Activated CD4-positive, alpha-beta T cell treated with anti-CD3 and anti-CD28 coated beads for 36 hours (primary cell): Measurements from ENCODE around the gene FHIT. TPM values are rescaled to one million over a fixed set of nuclear protein-coding genes. Genes with fewer than 3 reads are reported as not detected.
A peak's percentile ranks its signal among the peaks of the same experiment; 100 is the strongest.

Experiments
- ATAC-seq: fragments of 200-7000 bp; cut with Tn5 transposase; one replicate; pipeline ENCODE4 v1.10.0; 2021; ENCODE audit warnings: mild to moderate bottlenecking, moderate library complexity
- CTCF ChIA-PET: fragments of 350-600 bp; sonication (Branson Sonifier 250); formaldehyde crosslinking; loops from one replicate; lab custom pipeline; 2021; ENCODE audit warnings: antibody characterized with exemption; lab: Charles Lee
- POLR2A ChIA-PET: fragments of 350-600 bp; sonication (Branson Sonifier 250); formaldehyde crosslinking; loops from one replicate; lab custom pipeline; 2021; ENCODE audit warnings: antibody characterized with exemption, inconsistent platforms; lab: Charles Lee
- DNase-seq: peaks from one replicate; pipeline ENCODE4 v3.0.0-alpha.2; 2020
- H3K27ac Mint-ChIP-seq: one replicate; pipeline ENCODE4 v1.8.0; 2021; ENCODE audit warnings: mixed read lengths
- H3K27me3 Mint-ChIP-seq: one replicate; pipeline ENCODE4 v1.8.0; 2021; ENCODE audit warnings: mixed read lengths
- H3K36me3 Mint-ChIP-seq: one replicate; pipeline ENCODE4 v1.8.0; 2021; ENCODE audit warnings: low read depth, mixed read lengths
- H3K4me1 Mint-ChIP-seq: one replicate; pipeline ENCODE4 v1.8.0; 2021; ENCODE audit warnings: mixed read lengths
- H3K4me3 Mint-ChIP-seq: one replicate; pipeline ENCODE4 v1.8.0; 2021; ENCODE audit warnings: mild to moderate bottlenecking, moderate library complexity, mixed read lengths
- H3K9me3 Mint-ChIP-seq: one replicate; pipeline ENCODE4 v1.8.0; 2021; ENCODE audit warnings: low read depth, mixed read lengths
- intact Hi-C, 2 experiments: fragments of 100-400 bp; cut with DNase I in 1 of 2; cut with micrococcal nuclease in 1 of 2; formaldehyde crosslinking; loops; one replicate each; pipeline versions ENCODE4 v1.14.2 to v1.15.1; 2022 to 2024; cut with DNase I, micrococcal nuclease
- total RNA-seq, 2 experiments: library from RNA; stranded (reverse); gene quantifications; one replicate each; pipeline ENCODE4 v1.2.3, GENCODE V29; 2021

FHIT gene
- total RNA-seq, 2 experiments from 2014 or later, result 10.2 to 13.1 TPM

DNA sequence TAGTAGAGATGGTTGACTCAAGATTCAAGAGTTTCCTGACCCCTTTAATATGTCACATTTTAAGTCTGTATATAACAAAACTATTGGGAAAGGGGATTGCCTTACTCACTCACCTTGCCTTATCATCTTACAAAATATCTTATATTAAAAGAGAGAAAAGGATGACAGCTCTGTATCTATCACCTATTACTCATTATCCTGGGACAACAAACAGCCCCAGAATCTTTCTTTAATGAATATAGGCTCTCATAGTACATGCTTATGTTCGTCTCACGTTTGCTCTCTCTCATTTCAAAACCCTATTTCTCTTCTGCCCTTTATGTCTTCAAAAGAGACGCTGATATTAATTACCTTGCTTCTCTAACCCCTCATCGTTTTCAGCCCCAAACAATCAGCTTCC lies 1178.0 kb downstream of the FHIT start:
- peaks cover 73% of the 10 kb centered on the region for H3K4me1 Mint-ChIP-seq
- peaks cover 21% of the 10 kb centered on the region for H3K36me3 Mint-ChIP-seq
- peak overlapping the region; percentile 66 for H3K4me3 Mint-ChIP-seq
- H3K27me3 Mint-ChIP-seq, result no peaks in the 10 kb centered on the region
- H3K9me3 Mint-ChIP-seq, result peaks cover 11% of the 10 kb centered on the region
- DNase-seq (no peak), ATAC-seq (peak; percentile 31)
- CTCF ChIA-PET, result interaction anchor here (0.6 kb wide), 1 partner anchor 15 kb away, joined by 4 read pairs; no protein-coding TSS in a partner anchor
- intact Hi-C loops, result loop anchor here (10.0 kb wide), 2 partner anchors 208 to 318 kb away; no protein-coding TSS in a partner anchor
- H3K27ac Mint-ChIP-seq, result peak overlapping the region; percentile 94
- POLR2A ChIA-PET, result no interaction called here

- peaks cover 76% of the 10 kb centered on the region for H3K4me1 Mint-ChIP-seq
- POLR2A ChIA-PET, result no interaction called here
- no peak overlapping the region for H3K27ac Mint-ChIP-seq
- intact Hi-C loops, result loop anchor here (10.0 kb wide), 2 partner anchors 206 to 316 kb away; no protein-coding TSS in a partner anchor
- DNase-seq (no peak), ATAC-seq (no peak)
- H3K9me3 Mint-ChIP-seq, result peaks cover 9% of the 10 kb centered on the region
- no peak overlapping the region for H3K4me3 Mint-ChIP-seq
- no peaks in the 10 kb centered on the region for H3K27me3 Mint-ChIP-seq
- H3K36me3 Mint-ChIP-seq, result peaks cover 23% of the 10 kb centered on the region
- CTCF ChIA-PET, result interaction anchor here (0.9 kb wide), 1 partner anchor 12 kb away, joined by 3 read pairs; no protein-coding TSS in a partner anchor
Observed at GRCh38 chr3:60070366-60070765, 1180.9 kb downstream of the FHIT start.

- Mint-ChIP-seq H3K4me1 (peaks cover 77% of the 10 kb centered on the region), H3K27me3 (no peaks in the 10 kb centered on the region), H3K4me3 (no peak overlapping the region), H3K36me3 (peaks cover 10% of the 10 kb centered on the region), H3K9me3 (no peaks in the 10 kb centered on the region), H3K27ac (peak overlapping the region; percentile 71)
- ATAC-seq, result peak; percentile 32
- ChIA-PET POLR2A (interaction anchor here (1.0 kb wide), 1 partner anchor 10 kb away, joined by 4 read pairs; no protein-coding TSS in a partner anchor), CTCF (interaction anchor here (0.6 to 1.2 kb wide), 3 partner anchors 14 to 1749 kb away, joined by 3 read pairs; no protein-coding TSS in a partner anchor)
- intact Hi-C loops, result no loop called here
- no peak for DNase-seq
Observed at GRCh38 chr3:60065227-60065868, 1185.9 kb downstream of the FHIT start.

DNA sequence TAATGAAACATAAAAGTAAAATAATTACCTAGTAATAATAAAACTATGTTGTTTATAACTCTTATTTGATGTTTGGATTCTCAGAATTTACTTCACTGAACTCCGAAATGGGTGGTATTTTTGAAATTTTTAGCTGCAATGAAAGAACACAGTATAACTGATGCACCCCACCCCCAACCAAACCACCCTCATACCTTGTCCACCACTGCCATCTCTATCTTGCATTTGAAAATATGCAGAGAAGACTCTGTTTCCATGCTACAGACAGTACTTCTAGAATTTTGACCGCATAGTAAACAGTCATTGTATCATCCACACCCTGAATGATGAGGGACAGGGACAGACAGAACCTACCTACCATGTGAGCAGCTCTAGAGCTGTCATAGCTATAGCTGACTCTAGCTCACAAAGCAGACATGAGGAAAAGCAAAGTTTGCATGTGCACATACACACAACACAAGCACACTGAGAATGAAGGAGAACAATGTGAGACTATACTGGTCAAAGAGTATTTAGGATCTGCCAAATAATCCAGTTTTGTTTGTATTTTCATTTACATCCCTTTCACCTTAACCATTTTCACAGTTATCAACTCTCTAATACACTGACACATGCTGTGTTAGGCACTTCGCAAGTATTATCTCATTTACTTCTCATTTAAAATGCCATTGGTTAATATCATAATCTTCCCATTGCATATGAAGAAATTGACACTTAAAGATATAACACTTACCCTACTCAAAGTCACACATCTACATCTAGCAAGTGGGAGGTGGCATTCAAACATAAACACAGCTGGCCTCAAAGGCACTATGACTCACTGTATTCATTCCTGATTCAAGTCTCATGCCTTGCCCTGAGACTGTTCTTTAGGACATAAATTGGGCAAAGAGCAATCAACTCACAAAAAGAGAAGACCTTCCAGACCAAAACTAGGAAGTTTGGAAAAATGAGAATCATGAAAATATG lies 1186.8 kb downstream of the FHIT start:
- Mint-ChIP-seq H3K9me3 (no peaks in the 10 kb centered on the region), H3K36me3 (peaks cover 13% of the 10 kb centered on the region), H3K27me3 (no peaks in the 10 kb centered on the region), H3K4me3 (no peak overlapping the region), H3K4me1 (peaks cover 76% of the 10 kb centered on the region), H3K27ac (peak overlapping the region; percentile 71)
- peak; percentile 39 for DNase-seq
- peak; percentile 87 for ATAC-seq
- intact Hi-C loops, result no loop called here
- ChIA-PET POLR2A (interaction anchor here (1.0 kb wide), 1 partner anchor 10 kb away, joined by 4 read pairs; no protein-coding TSS in a partner anchor), CTCF (interaction anchor here (0.8 to 1.4 kb wide), 4 partner anchors 15 to 76 kb away, joined by 3 read pairs; no protein-coding TSS in a partner anchor)

- peaks cover 90% of the 10 kb centered on the region for H3K4me1 Mint-ChIP-seq
- H3K36me3 Mint-ChIP-seq, result peaks cover 27% of the 10 kb centered on the region
- peaks cover 10% of the 10 kb centered on the region for H3K9me3 Mint-ChIP-seq
- ChIA-PET CTCF (interaction anchor here (1.0 to 2.4 kb wide), 5 partner anchors 10 to 37 kb away, joined by 3 to 7 read pairs (median 4); no protein-coding TSS in a partner anchor), POLR2A (no interaction called here)
- H3K27ac Mint-ChIP-seq, result peak overlapping the region; percentile 86
- peak; percentile 46 for DNase-seq
- no peaks in the 10 kb centered on the region for H3K27me3 Mint-ChIP-seq
- peak overlapping the region; percentile 35 for H3K4me3 Mint-ChIP-seq
- intact Hi-C loops, result no loop called here
- ATAC-seq, result no peak
Observed at GRCh38 chr3:60056404-60056803, 1194.8 kb downstream of the FHIT start.

DNA sequence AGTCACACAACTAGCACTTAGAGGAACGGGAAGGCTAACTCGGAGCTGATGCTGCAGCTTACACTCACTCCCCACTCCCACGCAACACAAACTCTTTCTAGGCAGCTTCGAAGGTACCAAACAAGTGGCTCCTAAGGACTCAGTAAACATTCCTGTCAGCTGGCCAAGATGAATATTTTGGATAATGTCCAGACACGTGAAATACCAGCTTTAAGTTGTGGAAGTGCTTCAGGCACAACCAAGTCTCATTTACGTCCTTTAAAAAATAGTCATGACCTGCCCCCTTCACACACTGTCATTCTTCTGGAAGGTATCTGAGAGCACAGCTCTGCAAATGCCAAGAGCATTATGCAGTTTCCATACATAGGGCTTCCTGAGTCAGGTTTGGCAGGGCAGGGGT lies 1195.5 kb downstream of the FHIT start:
- H3K27ac Mint-ChIP-seq, result peak overlapping the region; percentile 86
- peaks cover 89% of the 10 kb centered on the region for H3K4me1 Mint-ChIP-seq
- CTCF ChIA-PET, result interaction anchor here (0.7 to 2.4 kb wide), 8 partner anchors 9 to 472 kb away, joined by 3 to 7 read pairs (median 4); no protein-coding TSS in a partner anchor
- H3K4me3 Mint-ChIP-seq, result peak overlapping the region; percentile 35
- ATAC-seq (peak; percentile 61), DNase-seq (peak; percentile 20)
- H3K9me3 Mint-ChIP-seq, result peaks cover 10% of the 10 kb centered on the region
- POLR2A ChIA-PET, result interaction anchor here (0.6 to 1.0 kb wide), 2 partner anchors 11 to 489 kb away, joined by 3 read pairs; no protein-coding TSS in a partner anchor
- H3K36me3 Mint-ChIP-seq, result peaks cover 32% of the 10 kb centered on the region
- intact Hi-C loops, result no loop called here
- H3K27me3 Mint-ChIP-seq, result no peaks in the 10 kb centered on the region

DNA sequence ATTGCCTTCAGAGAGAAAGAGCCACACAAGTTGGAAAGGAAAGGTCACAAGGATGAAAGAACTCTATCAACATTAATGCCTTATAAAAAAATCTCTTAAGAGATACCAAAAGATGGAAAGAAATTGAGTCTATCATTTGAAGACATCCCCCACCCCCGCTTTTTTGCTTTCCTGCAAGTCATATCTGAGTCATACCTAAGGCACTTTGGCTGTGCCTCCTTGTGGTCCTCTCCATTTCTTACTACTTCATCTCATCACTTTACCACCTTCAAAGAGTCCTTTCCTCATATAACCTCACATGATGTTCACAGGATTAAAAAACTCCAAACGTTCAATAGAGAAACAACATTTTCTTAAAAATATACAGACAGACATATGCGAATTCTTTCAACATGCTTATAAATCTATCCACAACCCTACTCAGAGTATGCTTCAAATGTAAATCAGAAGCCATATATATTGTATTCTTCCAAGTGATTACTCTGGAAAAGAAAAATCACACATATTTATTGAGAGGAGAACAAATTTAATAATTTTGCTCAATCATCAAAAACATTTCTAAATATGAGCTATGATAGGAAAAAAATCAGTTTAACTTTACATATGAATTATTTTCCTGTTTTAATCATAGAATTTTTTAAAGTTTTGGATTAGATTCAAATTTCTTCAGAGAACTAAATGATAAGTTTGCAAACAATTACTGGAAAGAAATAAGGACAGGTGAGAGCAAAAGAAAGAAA lies 1197.6 kb downstream of the FHIT start:
- H3K9me3 Mint-ChIP-seq, result peaks cover 10% of the 10 kb centered on the region
- ChIA-PET CTCF (interaction anchor here (0.7 to 1.4 kb wide), 2 partner anchors 28 to 41 kb away, joined by 3 to 4 read pairs; no protein-coding TSS in a partner anchor), POLR2A (no interaction called here)
- ATAC-seq (peak; percentile 67), DNase-seq (peak; percentile 73)
- no peaks in the 10 kb centered on the region for H3K27me3 Mint-ChIP-seq
- peak overlapping the region; percentile 86 for H3K27ac Mint-ChIP-seq
- peaks cover 30% of the 10 kb centered on the region for H3K36me3 Mint-ChIP-seq
- peak overlapping the region; percentile 45 for H3K4me3 Mint-ChIP-seq
- intact Hi-C loops, result loop anchor here in 1 of 2 experiments (1.0 kb wide), 1 partner anchor 27 kb away; no protein-coding TSS in a partner anchor
- H3K4me1 Mint-ChIP-seq, result peaks cover 82% of the 10 kb centered on the region

DNA sequence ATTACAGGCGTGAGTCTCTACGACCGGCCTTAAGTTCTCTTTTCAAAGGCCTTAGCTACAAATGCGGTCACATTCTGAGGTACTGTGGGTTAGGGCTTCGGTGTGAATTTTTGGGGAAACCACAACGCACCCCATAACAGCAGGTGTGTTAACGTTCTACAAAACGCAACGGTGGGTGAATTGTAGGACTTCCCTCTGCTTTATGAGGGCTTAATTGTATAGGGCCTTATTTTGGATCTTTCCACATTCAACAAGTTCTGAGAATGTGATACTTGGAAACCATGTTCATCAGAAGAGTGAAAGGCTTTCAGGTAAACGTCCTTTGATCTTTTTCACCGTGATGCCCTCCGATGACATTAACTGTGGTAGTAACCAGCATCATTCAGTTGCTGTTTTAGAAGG lies 1202.8 kb downstream of the FHIT start:
- DNase-seq (peak; percentile 65), ATAC-seq (peak; percentile 76)
- intact Hi-C loops, result loop anchor here (1.0 to 2.0 kb wide), 5 partner anchors 20 to 32 kb away; no protein-coding TSS in a partner anchor
- H3K4me3 Mint-ChIP-seq, result peak overlapping the region; percentile 64
- no peaks in the 10 kb centered on the region for H3K27me3 Mint-ChIP-seq
- H3K9me3 Mint-ChIP-seq, result peaks cover 17% of the 10 kb centered on the region
- ChIA-PET POLR2A (interaction anchor here (0.7 to 0.8 kb wide), 2 partner anchors 167 to 316 kb away, joined by 3 read pairs; no protein-coding TSS in a partner anchor), CTCF (interaction anchor here (0.7 to 1.6 kb wide), 4 partner anchors 23 to 180 kb away, joined by 3 to 4 read pairs (median 4); no protein-coding TSS in a partner anchor)
- peaks cover 81% of the 10 kb centered on the region for H3K4me1 Mint-ChIP-seq
- H3K27ac Mint-ChIP-seq, result peak overlapping the region; percentile 89
- peaks cover 45% of the 10 kb centered on the region for H3K36me3 Mint-ChIP-seq

DNA sequence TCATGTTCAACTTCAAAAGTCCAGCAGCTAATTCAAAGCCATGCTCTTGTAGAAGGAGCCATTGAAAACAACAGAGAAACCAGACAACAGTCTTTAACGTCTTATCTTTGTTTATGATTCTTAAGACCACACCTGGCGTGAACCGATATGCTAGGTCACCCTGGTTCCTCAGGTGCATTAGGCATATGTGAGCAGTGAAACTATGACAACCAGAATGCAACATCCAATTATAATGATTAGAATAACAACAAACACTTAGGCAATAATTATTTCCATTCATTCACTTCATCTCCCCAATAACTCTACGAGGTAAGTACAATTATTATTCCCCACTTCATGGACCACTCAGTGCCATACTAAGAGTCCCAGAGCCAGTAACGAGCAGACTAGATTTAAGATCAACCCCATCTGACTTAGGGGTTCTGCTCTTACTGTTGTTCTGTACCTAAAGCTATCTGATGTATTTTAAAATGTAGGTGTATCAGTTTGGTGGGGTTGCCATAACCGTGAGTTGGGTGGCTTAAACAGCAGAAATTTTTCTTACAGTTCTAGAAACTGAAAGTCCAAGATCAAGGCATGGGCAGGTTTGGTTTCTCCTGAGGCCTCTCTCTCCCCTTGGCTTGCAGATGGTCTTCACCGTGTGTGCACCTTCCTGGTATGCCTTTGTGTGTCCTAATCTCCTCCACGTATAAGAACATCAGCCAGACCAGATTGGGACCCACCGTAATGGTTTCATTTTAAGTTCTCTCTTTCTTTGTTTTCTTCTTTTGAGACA lies 1203.6 kb downstream of the FHIT start:
- CTCF ChIA-PET, result interaction anchor here (0.6 to 1.6 kb wide), 4 partner anchors 12 to 37 kb away, joined by 3 to 4 read pairs (median 4); no protein-coding TSS in a partner anchor

More for the DNA sequence above, 1203.6 kb downstream of the FHIT start:
- DNase-seq, result peak; percentile 30
- Mint-ChIP-seq H3K9me3 (peaks cover 20% of the 10 kb centered on the region), H3K4me1 (peaks cover 76% of the 10 kb centered on the region), H3K27me3 (no peaks in the 10 kb centered on the region), H3K4me3 (peak overlapping the region; percentile 64), H3K36me3 (peaks cover 45% of the 10 kb centered on the region), H3K27ac (peak overlapping the region; percentile 89)
- POLR2A ChIA-PET, result no interaction called here
- intact Hi-C loops, result loop anchor here (1.0 to 2.0 kb wide), 5 partner anchors 19 to 33 kb away; no protein-coding TSS in a partner anchor
- ATAC-seq, result no peak
